RPMI7951 (cell line): ENCODE measurements around the gene HSD11B2. TPM values are rescaled to one million over a fixed set of nuclear protein-coding genes. Genes with fewer than 3 reads are reported as not detected.

Experiments
- DNase-seq: peaks from one replicate; pipeline ENCODE4 v3.0.0-alpha.2; 2012; ENCODE audit warnings: low read depth
- total RNA-seq: library from RNA; depleted of rRNA; stranded (reverse); fragments of >200 nt; shearing (Covaris generic); gene quantifications from 2 replicates; pipeline ENCODE4 v1.2.3, GENCODE V29; 2014; rRNA removed

Gene HSD11B2
- total RNA-seq, 1 experiment from 2014 or later, result not detected

DNA sequence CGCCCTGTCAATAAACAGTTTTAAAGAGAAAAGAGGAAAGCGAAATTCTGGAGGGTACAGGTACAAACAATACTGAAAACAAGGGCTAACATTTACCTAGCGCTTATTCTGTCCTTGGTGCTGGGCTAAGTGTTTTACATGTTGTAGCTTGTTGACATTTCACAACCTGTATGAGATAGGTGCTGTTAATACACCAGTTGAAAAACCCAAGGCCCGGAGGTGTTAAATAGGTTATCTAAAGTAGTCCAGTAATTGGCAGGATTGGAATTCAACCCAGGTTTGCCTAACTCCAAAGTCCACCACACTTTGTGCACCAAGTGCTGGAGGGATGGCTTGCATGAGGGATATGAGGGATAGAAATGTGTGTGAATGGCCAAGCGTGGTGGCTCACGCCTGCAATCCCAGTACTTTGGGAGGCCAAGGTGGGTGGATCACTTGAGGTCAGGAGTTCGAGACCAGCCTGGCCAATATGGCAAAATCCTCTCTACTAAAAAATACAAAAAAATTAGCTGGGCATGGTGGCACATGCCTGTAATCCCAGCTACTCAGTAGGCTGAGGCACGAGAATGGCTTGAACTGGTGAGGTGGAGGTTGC lies 47.1 kb downstream of the HSD11B2 start:
- DNase-seq, result no peak

DNA sequence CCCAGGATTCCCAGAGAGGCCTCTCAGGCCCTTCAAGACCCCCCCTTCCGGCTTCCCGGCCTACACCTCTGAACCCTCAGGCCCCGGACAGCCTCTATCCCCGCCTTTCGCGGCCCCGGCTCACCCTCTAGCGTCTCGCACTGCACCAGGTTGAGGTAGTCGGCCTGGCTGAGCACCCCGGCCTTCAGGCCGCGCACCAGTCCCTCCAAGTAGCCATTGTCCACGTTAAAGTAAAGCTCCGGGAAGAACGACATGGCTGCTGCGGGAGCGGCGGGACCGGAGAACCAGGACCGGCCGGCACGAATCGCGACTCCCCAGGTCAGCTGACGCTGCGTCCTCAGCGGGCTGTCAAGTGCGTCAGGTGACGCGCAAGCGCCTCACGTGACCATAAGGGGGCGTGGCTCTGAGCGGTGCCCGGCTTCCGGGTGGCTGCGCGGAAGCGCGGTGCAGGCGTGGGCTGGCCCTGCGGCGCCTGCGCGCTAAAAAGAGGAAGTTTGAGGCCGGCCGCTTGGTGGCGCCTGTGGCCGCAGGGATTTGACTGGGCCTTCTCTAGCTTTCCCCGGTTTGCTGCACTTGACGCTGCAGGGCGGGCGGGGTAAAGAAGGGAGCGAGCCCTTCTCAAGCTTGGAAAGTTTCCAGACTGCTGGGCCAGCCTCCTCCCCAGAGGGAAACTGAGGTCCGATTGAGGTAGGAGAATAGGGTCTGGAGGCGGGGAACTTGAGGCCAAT lies 50.1 kb downstream of the HSD11B2 start, which contains the start of gene ATP6V0D1:
Gene ATP6V0D1, minus strand, starts transcription at position 325 of the 728 bp plus-strand sequence. Its CDS starts 71 bp downstream, at position 254.
- DNase-seq, result peak; percentile 94

DNA sequence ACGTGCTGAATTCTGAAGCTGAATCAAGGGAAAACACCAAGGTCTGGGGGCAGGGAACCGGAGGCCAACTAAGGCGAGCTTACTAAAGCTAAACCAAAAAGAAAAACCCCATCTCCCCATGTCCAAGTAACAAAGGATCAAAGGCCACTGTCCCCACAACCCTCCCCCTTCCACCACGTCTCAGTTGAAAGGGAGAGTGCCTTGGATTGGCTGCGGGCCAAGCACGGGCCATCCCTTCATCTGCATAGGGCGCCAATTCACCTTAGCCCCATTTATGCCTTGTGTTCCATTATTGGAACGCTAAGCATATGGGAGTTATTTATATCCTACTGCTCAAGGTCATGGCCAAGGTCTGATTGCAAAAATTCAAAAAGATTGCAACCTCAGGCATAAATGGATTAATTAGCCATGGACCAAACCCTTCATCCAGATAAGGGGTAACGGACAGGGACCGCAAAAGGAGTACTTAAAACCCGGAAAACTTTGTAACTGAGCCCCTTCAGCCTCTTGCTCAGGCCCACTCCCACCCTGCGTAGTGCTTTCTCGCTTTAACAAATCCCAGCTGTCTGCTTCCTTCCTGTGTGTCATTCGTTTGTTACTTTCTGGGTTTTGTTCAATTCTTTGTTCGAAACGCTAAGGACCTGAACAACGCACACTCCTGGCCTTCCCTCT lies 50.8 kb downstream of the HSD11B2 start:
- DNase-seq, result peak; percentile 48

DNA sequence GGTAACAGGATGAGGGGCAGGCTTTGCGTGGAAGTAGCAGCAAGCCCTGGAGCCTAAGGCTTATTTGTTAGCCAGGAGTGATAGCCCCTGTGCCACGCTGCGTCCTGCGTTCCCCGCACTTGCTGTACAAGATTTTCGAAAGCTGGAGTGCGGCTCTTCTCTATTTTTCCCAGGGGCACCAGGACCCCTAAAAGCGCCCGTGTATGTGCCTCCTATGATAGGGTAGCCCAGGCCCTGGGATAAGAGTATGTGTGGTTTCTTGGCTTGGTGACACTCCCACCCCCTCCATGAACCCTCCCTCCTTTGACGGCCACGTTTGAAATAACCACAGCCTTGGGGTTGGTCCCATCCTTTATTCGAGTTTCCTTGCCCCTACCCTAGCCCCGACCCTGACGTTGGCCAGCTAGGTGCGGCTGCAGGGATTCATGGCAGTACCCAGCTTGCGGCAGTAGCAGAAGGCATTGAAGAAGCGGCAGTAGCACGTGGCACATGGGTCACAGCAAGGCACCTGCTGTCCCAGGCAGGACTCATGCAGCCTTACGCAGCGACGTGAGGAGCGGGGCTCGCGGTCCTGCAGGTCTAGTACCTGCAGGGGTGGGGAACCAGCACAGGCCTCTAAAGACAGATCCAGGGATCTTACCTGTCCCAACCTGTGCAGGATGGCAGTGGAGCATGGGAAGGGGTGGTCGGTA lies 51.5 kb downstream of the HSD11B2 start:
- DNase-seq, result no peak

DNA sequence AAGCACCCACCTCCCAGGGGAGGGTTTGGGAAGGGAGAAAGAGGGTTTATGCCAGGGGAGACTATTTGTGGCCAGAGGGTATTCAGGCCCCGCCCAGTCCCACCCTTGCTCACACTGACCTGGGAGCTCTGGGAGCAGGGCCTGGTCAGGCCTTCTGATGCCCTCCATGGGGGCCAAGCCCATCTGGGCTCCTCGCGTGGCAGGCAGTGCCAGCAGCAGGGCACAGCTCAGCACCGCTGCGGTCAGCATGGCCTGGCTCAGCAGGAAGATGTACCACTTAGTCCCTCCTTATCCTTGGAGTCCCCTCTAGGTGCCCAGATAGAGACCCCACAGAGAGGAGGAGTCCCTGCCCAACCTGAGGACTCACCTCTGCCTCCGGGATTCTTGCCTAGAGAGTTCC lies 52.2 kb downstream of the HSD11B2 start, which contains the start of gene AGRP:
Gene AGRP, minus strand, starts transcription at position 398 of the 400 bp plus-strand sequence. Its CDS starts 149 bp downstream, at position 249.
- DNase-seq, result no peak

DNA sequence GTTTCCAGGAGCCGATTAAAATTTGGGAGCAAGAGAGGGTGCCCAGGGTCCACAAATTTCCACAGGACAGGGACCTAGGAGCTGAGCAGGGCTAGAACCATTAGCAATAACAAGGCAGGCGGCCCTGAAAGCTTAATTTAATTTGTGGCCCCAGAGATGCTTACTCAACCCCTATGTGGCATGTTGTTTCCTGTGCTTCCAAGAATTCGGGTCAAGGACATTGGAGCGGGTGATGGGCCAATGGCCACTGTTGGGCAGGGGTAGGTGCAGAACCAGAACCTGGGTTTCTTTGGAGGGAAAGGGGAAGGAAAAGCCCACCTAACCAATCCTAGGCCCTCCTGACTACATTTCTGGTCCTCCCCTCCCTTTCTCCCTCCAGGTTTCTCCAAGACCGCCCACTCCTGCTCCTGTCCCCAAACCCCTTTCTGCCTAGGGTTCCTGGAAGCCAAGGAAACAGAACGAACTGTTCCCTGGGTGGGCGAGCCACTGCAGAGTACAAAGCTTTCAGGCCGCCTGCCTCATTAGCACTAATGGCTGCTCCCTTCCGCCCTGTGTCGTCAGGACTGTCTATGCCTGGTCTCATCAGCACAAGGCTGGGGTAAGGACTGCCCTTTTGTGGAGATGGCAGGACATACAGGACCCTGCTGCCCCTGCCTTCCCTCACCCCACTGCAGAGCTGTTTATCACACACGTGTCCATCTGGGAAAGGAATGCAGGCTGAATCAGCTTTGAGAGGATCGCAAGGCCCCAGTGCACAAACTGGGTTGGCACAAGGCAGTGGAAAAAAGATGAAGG lies 53.0 kb downstream of the HSD11B2 start:
- no peak for DNase-seq

DNA sequence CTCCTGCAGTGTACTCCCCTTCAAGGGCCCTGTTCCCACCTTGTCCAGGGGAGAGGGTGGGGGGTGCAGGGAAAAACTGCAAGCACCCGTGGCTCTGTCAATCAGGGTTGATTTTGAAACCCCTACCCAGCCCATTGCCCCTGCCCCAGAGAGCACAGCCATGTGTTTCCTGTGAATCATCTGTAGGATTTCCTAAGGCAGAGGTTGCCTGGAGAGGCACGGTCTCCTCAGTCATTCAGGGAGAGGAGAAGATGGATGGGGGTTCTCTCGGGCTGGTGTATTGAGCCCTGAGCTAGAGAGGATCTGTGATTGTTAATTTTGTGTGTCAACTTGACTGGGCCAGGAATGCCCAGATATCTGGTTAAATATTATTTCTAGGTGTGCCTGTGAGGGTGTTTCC lies 55.9 kb downstream of the HSD11B2 start:
- no peak for DNase-seq

Other genes with a start within 250 kb of the HSD11B2 start
- 4.2 and 7.8 TPM in 2 replicates for gene MATCAP1, start 247.2 kb upstream of the HSD11B2 start, total RNA-seq
- 0.39 and 0.60 TPM in 2 replicates for gene EXOC3L1, start 241.0 kb upstream of the HSD11B2 start, total RNA-seq
- gene E2F4, start 239.0 kb upstream of the HSD11B2 start, total RNA-seq, result 67.9 and 75.9 TPM in 2 replicates
- gene ELMO3, start 232.0 kb upstream of the HSD11B2 start, total RNA-seq, result 0.48 and 0.78 TPM in 2 replicates
- gene TMEM208, start 204.0 kb upstream of the HSD11B2 start, total RNA-seq, result 37.1 and 48.5 TPM in 2 replicates
- gene FHOD1, start 183.6 kb upstream of the HSD11B2 start, total RNA-seq, result 33.6 and 37.2 TPM in 2 replicates
- 0.98 and 1.1 TPM in 2 replicates for gene SLC9A5, start 182.1 kb upstream of the HSD11B2 start, total RNA-seq
- gene PLEKHG4, start 151.6 kb upstream of the HSD11B2 start, total RNA-seq, result 2.9 and 4.9 TPM in 2 replicates
- not detected in 2 replicates for gene KCTD19, start 104.4 kb upstream of the HSD11B2 start, total RNA-seq
- gene LRRC36, start 104.3 kb upstream of the HSD11B2 start, total RNA-seq, result not detected in 2 replicates
- gene TPPP3, start 37.6 kb upstream of the HSD11B2 start, total RNA-seq, result 0.24 and 0.29 TPM in 2 replicates
- 1.4 and 2.0 TPM in 2 replicates for gene ZDHHC1, start 14.6 kb upstream of the HSD11B2 start, total RNA-seq
- gene ATP6V0D1, start 50.0 kb downstream of the HSD11B2 start, total RNA-seq, result 121 and 141 TPM in 2 replicates
- not detected in 2 replicates for gene AGRP, start 52.4 kb downstream of the HSD11B2 start, total RNA-seq
- gene RIPOR1, start 97.7 kb downstream of the HSD11B2 start, total RNA-seq, result 9.0 and 11.5 TPM in 2 replicates
- gene CTCF, start 131.4 kb downstream of the HSD11B2 start, total RNA-seq, result 27.9 and 29.6 TPM in 2 replicates
- gene CARMIL2, start 214.0 kb downstream of the HSD11B2 start, total RNA-seq, result 0.10 and 0.12 TPM in 2 replicates
- gene ACD, start 229.1 kb downstream of the HSD11B2 start, total RNA-seq, result 42.8 and 47.2 TPM in 2 replicates
- gene PARD6A, start 229.8 kb downstream of the HSD11B2 start, total RNA-seq, result 1.6 and 1.9 TPM in 2 replicates
- 13.6 and 14.8 TPM in 2 replicates for gene ENKD1, start 235.6 kb downstream of the HSD11B2 start, total RNA-seq
- gene C16orf86, start 235.7 kb downstream of the HSD11B2 start, total RNA-seq, result 6.4 and 7.5 TPM in 2 replicates